Astrocyte of the spinal cord (primary cell): Measurements from ENCODE around the gene SLC17A9.

ENCODE experiments used
- DNase-seq: peaks from one replicate; pipeline ENCODE4 v3.0.0; 2011; ENCODE audit warnings: low read depth, low spot score
- H3K4me3 ChIP-seq: 2 replicates; pipeline ENCODE4 v1.5.1; 2011; ENCODE audit warnings: low read depth, mild to moderate bottlenecking, low read length, moderate library complexity
- CTCF ChIP-seq: IDR thresholded peaks from 2 replicates; pipeline ENCODE4 v1.5.1; 2012; ENCODE audit warnings: low read depth, mild to moderate bottlenecking, low read length, inconsistent platforms
- in situ Hi-C: cut with HindIII; loops from 2 replicates; pipeline ENCODE4 v1.10.0; 2017; ENCODE audit warnings: low sequenced_read_pairs

The SLC17A9 gene

GRCh38 chr20:62944184-62944583 lies 8.3 kb upstream of the SLC17A9 start:
- TF ChIP-seq CTCF: no peak
- H3K4me3 ChIP-seq: no peak overlapping the region
- in situ Hi-C loops: no loop called here
- DNase-seq: no peak

GRCh38 chr20:62944746-62945145 lies 7.8 kb upstream of the SLC17A9 start:
- H3K4me3 ChIP-seq: no peak overlapping the region
- in situ Hi-C loops: no loop called here
- TF ChIP-seq CTCF: no peak
- DNase-seq: no peak

- in situ Hi-C loops: no loop called here
- TF ChIP-seq CTCF: no peak
- H3K4me3 ChIP-seq: no peak overlapping the region
- no peak for DNase-seq
Measured at GRCh38 chr20:62945771-62946339, 6.7 kb upstream of the SLC17A9 start.

- in situ Hi-C loops: no loop called here
- no peak overlapping the region for H3K4me3 ChIP-seq
- DNase-seq: no peak
- no peak for TF ChIP-seq CTCF
Measured at GRCh38 chr20:62946918-62947317, 5.6 kb upstream of the SLC17A9 start.

- no peak overlapping the region for H3K4me3 ChIP-seq
- TF ChIP-seq CTCF: no peak
- no peak for DNase-seq
- in situ Hi-C loops: no loop called here
Measured at GRCh38 chr20:62947532-62948300, 4.8 kb upstream of the SLC17A9 start.

GRCh38 chr20:62949153-62949821 lies 3.2 kb upstream of the SLC17A9 start:
- no peak for DNase-seq
- H3K4me3 ChIP-seq: no peak overlapping the region
- in situ Hi-C loops: no loop called here
- TF ChIP-seq CTCF: no peak
